ENCODE results near the gene AAR2.

AAR2 gene

DNA sequence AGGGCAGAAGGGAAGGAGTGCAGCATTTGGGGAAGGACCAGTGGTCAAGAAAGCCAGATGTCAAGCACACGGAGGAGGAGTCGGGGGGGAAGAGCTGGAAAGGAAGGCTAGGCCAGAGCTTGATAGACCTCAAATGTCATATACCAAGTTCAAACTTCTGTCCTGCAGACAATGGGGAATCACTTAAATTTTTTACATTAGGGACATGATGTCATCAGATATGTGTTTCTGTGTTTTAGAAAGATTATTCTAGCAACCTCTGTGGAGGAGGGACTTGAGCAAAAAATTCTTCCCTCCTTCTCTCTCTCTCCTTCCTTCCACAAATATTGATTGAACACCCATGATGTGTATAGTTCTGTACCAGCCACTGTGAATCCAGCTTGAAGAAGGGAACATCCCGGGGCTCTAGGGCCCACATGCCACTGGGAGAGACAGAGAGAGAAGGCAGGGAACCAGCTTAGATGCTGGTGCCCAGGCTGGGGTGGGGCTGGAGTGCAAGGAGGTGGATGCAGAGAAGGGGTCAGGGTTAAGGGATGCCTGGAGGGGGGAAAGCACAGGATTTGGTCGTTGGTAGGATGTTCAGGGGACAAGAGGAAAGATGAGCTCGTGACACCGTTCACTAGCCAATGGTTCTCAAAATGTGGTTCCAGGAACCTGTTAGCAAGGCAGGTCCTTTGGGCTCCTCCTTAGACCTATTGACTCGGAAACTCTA, 19.8 kb upstream of the AAR2 start:
- H3K4me3 ChIP-seq = no peak overlapping the region
- no peak overlapping the region for H3K27ac ChIP-seq

DNA sequence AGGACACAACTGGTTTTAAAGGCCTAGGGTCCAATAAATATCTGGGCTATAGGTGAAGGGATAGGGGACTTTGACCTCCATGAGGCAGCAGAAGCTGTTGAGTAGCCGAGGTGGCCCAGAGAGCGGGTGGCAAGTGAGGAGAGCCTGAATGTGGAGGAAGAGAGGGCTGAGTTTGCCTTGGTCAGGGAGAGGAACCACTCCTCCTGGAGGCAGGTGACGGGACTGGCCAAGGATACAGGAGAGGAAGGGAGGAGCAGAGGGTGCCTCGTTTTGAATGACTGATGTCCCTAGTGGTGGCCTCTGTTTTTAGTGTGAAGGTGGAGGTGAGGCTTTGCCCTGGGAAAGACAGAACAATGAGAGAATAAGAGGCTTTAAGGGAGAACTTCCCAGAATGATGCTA, 19.1 kb upstream of the AAR2 start:
- H3K27ac ChIP-seq = no peak overlapping the region
- no peak overlapping the region for H3K4me3 ChIP-seq

DNA sequence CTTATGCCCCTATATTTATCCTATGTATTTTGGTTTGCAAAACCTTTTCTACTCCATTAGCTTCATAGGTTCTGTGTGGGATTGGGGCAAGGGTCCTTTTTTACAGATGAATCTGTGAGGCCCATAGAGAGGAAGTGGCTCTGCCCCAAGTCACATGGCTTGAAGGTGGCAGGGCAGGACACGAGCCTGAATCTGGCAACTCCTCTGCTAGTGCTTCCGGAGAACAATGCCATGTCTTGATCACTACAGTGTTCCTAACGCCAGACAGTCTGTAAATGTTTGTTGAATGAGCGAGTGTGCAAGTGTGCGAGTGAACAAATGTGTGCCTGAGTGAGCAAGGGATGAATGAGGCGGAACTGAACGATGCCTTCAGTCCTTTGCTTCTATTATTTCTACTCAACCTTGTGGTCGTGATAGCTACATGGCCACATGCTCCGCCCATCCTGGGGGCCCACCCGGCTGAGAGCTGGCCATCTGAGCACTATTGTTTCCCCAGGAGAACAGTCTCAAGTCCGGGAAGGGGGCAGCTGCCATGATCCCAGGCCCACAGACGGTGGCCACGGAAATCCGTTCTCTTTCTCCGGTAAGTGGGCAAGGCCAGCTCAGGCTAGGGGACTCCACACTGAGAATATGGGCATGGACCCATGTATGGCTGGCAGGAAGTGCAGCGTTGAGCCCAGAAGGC, 17.8 kb upstream of the AAR2 start:
- H3K4me3 ChIP-seq = no peak overlapping the region
- no peak overlapping the region for H3K27ac ChIP-seq

DNA sequence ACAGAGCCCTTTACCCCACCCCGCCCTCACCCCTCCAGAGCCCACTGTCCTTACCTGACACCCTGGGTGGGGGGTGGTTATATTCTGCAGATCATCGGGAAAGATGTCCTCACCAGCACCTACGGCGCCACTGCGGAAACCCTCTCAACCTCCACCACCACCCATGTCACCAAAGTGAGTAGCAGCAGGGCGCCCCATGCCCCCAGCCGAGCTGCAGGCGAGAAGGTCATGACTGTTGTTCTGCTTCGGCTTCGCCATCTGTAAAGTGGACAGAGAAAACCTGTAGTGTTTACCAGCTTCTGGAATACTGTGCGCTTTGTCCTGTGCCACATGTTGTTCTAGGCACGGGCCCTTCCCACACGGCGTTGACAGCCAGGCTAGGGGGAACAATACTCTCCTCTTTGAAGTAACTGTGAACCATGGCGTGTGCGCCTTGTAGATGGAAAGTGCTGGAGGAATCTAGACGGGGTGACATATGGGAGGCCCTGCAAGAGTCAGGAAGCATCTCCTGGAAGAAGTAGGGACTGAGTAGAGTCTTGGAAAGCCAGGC, 16.5 kb upstream of the AAR2 start:
- H3K4me3 ChIP-seq = no peak overlapping the region
- no peak overlapping the region for H3K27ac ChIP-seq

DNA sequence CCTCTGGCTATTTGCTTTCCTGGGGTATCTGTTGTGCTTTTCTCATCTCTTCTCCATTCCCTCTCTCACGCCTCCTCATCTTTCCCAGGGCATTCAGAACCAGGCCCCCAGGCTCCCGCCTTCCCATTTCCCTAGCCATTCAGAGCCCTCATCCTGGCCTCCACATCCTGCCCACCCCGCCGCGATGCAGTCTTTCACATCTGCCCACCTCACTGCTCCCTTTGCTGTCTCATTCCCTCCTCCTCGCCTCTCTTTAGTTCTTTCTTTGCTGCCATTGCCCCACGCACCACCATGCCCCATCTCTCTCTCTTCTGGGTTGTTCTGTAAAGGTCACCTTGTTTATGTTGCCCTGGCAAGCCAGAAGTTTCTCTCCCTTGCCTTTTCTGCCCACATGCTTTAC, 10.6 kb upstream of the AAR2 start:
- no peak overlapping the region for H3K27ac ChIP-seq

DNA sequence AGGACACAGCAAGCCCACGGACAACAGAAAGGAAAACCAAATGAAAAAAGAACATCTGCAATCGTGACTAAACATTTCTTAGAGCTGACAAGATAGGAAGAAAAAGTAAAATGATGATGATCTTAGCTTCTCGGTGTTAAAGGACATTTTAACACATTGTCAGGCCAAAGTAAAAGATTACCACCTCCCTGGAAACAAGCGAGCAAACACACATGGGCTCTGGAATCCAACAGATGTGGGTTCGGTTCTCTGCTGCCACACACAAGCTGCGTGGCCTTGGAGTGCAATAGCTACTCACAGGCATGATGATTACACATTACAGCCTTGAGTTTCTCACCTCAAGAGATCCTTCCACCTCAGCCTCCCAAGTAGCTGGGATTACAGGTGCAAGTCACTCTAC, 7.5 kb upstream of the AAR2 start:
- Histone ChIP-seq H3K27ac (no peak overlapping the region), H3K4me3 (no peak overlapping the region)

More for the DNA sequence above, 10.6 kb upstream of the AAR2 start:
- H3K4me3 ChIP-seq = no peak overlapping the region

DNA sequence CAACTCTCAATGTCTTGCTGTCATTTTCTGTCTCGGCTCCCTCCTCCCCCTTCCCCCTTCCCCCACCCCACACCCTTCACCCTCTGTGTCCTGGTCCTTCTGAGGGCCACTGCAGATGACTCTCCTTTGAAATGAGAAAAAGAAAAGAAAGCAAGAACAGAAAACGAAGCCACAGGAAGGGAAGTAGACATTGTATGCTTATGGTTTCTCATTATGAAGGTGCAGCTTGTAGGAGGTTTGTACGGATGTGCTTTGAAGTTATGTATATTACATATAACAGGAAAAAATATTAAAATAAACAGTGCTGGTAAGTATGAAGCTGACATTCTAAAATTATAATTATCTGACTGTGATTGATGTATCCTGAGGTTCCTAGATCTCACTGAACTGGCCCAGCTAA, 6.3 kb upstream of the AAR2 start:
- no peak overlapping the region for H3K4me3 ChIP-seq
- no peak overlapping the region for H3K27ac ChIP-seq

DNA sequence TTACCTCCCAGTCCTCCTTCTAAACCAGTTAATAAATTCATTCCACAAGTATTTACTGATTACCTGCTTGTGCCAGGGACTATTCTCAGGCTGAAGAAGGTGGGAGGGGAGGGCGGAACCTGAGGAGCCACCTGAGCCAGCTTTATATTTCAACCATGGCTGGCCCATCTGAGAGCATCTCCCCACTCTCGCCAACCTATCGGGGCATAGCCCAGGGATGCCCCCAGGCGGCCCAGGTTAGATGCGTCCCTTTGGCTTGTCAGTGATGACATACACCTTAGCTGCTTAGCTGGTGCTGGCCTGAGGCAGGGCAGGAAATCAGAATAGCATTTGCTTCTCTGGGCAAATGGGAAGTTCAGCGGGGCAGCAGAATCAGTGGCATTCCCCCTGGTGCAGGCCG, 4.9 kb upstream of the AAR2 start:
- Histone ChIP-seq H3K27ac (no peak overlapping the region), H3K4me3 (no peak overlapping the region)

DNA sequence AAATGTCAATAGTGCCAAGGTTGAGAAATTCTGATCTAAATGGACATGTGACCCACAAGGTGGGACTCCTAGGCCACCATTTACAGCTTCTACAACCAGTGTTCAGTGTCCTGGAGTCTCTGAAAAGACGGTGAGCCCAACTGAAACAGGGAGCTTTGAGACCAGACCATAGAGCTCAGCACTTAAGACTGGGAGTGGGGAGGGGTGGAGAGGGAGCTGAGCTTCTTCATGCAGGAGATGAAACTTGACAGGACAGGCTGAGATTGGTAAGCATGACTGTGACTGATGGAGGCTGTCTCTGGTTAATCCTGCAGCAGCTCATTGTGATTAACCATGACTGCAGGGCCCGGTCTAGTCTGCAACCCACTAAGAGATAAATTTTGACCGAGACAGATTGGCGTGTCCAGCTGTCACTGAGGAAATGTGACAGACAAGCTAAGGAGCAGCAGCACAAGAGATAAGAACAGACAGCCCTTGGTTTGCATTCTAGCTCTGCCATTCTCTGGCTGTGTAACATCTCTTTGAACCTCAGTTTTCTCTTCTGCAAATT, 1.4 kb upstream of the AAR2 start:
- Histone ChIP-seq H3K4me3 (no peak overlapping the region), H3K27ac (no peak overlapping the region)

DNA sequence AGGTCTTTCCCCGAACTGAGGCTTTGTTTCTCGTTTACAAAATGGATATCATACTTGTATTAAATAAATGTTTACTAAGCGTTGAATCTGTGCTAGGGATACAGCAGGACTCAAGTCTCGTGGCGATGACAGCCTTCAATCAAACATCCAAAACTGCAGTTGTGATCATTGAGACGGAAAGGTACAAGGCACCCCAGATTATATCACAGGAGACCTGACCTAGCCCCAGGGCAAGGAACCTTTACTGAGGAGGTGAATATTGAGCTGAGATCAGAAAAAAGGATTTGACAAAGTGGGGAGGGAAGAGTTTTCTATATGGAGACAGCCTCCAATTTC, 476 bp downstream of the AAR2 start:
- Histone ChIP-seq H3K4me3 (peak overlapping the region; percentile 60 to 93 (median 80)), H3K27ac (peak overlapping the region in 19 of 21 experiments; percentile 48 to 97 (median 86))

DNA sequence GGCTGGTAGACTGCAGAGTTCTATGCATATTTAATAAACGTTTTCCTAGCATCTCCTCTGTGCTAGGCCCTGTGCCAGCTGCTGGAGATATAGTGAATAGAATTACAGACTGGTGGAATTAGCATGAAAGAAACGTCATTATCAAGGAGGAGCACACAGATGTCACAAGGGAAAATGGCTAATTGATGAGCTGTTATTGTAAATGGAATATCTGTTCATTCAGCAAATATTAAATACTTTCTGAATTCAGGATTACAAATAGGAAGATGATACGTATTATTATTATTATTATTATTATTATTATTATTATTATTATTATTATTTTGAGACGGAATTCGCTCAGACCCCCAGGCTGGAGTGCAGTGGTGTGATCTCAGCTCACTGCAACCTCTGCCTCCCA, 1.2 kb downstream of the AAR2 start:
- H3K27ac ChIP-seq = peak overlapping the region in 2 of 21 experiments; percentile 92 to 97
- peak overlapping the region in 5 of 7 experiments; percentile 60 to 93 (median 75) for H3K4me3 ChIP-seq

DNA sequence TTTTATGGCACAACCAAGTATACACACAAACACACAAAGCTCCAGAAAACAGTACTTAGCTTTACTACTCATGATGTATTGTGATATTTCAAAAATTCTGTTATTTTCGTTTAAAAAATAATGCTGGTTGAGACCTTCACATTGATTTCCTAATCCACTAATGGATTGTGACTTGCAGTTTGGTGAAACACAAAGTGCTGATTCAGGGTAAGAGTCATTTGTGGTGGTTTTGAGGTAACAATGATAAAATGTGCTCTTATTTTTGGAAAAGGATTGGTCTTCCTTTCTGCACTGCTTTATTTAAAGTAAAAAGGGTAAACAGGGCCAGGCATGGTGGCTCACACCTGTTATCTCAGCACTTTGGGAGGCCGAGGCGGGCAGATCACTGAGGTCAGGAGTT, 1.9 kb downstream of the AAR2 start:
- no peak overlapping the region for H3K4me3 ChIP-seq

DNA sequence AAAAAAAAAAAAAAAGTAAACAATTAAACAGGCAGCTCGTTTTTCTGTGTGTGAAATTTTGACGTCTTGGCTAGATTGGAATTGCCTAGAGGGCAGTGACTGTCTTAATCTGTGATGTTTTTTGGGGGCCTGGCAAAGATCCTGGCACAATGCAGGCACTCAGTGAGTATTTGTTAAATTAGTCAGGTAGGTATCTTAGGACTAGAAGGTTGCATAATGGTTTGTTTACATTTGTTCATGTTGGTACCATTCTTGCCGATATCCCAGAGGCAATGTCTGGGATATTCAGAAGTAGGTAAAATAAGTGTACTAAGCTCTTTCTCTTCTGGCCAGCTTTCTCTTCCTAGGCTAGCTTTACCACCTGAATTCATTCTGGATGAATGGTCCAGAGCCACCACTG, 2.5 kb downstream of the AAR2 start:
- H3K4me3 ChIP-seq = no peak overlapping the region
- H3K27ac ChIP-seq = no peak overlapping the region

More for the DNA sequence above, 1.9 kb downstream of the AAR2 start:
- H3K27ac ChIP-seq = no peak overlapping the region

DNA sequence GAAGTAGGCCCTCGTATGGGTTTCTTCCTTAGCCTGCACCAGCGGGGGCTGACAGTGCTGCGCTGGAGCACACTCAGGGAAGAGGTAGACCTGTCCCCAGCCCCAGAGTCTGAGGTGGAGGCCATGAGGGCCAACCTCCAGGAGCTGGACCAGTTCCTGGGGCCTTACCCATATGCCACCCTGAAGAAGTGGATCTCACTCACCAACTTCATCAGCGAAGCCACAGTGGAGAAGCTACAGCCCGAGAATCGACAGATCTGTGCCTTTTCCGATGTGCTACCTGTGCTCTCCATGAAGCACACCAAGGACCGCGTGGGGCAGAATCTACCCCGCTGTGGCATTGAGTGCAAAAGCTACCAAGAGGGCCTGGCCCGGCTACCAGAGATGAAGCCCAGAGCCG, 3.8 kb downstream of the AAR2 start:
- H3K4me3 ChIP-seq = no peak overlapping the region
- H3K27ac ChIP-seq = no peak overlapping the region

DNA sequence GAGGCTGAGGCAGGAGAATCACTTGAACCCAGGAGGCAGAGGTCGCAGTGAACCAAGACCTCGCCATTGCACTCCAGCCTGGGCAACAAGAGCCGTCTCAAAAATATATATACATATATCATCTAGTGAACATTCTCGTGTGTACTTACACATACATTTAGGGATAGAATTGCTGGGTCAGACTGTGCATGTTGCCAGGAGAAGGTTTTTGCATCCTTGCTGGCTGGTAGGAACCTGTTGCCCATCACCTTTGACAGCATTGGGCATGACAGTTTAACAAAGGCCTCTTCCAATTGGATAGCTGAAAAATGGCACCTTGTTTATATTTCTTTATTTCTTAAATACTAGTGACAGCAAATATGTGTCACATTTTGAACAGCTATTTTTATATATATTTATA, 5.4 kb downstream of the AAR2 start:
- no peak overlapping the region for H3K4me3 ChIP-seq

DNA sequence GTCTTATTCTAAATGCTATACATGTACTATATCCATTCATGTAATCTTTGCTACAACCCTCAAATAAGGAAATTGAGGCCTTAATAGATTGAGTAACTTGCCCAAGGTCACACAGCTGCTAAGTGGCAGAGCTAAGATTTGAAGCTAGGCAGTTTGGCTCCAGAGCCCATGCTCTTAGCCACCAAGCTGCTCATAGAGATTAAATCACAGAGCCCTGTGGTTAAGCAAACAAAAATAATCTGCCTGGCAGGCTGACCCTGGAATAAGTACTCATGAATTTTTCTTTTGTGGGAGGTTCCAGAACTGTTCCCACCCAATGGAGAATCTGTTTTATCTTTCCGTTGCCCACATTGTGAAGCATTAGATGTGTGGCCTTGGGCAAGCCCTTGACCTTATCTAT, 7.4 kb downstream of the AAR2 start:
- H3K4me3 ChIP-seq = no peak overlapping the region
- H3K27ac ChIP-seq = no peak overlapping the region

More for the DNA sequence above, 5.4 kb downstream of the AAR2 start:
- no peak overlapping the region for H3K27ac ChIP-seq

DNA sequence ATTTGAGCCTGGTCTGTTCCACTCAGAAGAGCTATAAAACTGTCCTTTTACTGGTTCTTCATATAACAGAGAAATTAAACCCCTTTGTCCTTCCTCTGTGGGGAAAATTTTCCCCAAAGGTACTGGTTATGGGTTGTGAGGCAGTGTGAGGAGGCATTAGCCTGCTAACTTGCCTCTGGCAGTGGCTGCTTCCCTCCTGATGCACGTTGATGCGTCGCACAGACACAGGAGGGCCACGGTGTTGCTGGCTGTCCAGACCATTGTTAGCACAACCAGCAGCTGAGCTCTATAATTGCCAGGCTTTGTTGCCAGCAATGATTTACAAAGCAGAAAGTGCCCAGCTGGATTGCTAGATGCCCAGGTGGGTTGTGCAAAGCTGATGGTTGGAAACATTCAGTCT, 10.1 kb downstream of the AAR2 start:
- Histone ChIP-seq H3K27ac (no peak overlapping the region), H3K4me3 (no peak overlapping the region)

DNA sequence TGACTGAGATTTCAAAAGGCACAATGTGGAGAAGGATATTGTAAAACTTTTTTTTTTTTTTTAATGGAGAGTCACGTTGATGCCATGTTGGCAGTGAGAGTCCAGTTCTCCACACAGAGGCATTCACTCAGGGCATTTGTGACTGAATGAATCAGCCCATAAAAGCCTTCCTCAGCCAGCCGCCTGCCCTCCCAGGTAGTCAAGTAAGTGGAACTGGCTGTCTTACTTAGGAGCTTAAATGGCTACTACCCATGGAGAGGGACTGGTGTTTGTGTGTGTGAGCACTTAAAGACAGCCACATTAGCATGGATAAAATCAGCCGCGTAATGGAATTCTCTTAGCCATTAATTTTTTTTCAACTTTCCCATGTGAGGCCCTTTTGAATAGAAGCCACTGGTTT, 12.6 kb downstream of the AAR2 start:
- no peak overlapping the region for H3K4me3 ChIP-seq
- no peak overlapping the region for H3K27ac ChIP-seq

DNA sequence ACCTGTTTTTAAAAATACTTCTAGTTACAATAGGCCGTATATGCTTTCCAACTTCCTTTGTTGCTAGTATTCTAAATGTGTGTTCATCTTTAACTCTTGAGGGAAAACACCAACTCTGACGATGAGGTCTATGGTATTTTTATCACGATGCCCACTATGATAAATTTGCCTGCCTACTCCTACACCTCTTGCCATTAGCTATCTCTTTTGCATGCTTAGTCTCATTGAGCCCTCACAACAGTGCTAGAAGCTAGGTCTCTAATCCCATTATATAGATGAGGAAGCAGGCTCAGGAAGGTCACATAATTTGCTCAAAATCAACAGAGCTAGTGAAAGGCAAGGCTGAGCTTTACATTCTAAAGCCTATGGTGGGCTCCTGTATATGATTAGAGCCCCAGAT, 13.2 kb downstream of the AAR2 start:
- Histone ChIP-seq H3K27ac (no peak overlapping the region), H3K4me3 (no peak overlapping the region)

DNA sequence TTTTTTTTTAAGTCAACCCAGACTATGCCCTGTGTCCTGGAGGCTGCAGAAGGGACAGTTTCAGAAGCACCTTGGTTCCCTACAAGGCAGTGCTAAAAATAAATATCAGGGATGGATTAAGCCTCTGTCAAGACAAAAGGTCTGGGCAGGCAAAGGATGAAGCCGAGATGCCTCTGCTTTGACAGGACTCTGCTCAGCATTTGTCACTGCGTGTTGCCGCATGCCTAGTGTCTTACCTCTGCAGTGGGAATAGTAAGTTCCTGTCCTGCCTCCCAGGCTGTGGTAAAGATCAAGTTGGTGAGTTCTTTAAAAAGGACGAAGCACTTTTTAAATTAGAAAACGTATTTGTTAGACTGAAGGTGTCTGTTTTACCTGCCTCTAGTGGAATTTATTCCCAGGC, 15.1 kb downstream of the AAR2 start:
- H3K4me3 ChIP-seq = no peak overlapping the region
- H3K27ac ChIP-seq = no peak overlapping the region

DNA sequence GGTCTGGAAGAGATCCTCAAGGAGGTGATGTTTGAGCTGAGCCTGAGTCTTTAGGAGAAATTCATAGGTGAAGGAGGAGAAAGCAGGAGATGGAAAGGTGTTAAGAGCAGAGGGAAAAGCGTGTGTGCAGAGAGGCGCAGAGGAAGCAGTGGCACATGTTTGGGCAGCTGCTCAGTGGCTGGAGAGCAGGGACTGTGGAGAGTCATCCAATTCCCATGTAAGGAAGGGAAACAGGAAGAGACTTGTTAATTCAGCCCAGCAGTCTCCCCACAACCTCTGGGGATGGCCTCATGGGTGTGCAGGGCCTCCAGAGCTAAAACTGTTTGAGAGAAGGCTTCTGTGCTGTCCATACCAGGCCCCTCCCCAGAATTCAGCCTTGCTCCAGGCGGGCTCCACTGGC, 16.2 kb downstream of the AAR2 start:
- Histone ChIP-seq H3K4me3 (no peak overlapping the region), H3K27ac (no peak overlapping the region)

Measured in skin epidermis (tissue), 12 donors.